ENCODE data around the gene SEPTIN2. TPM values are rescaled to one million over a fixed set of nuclear protein-coding genes. Genes with fewer than 3 reads are reported as not detected.

The SEPTIN2 gene
- total RNA-seq, 1 donor from 2014 or later, result 366 TPM

DNA sequence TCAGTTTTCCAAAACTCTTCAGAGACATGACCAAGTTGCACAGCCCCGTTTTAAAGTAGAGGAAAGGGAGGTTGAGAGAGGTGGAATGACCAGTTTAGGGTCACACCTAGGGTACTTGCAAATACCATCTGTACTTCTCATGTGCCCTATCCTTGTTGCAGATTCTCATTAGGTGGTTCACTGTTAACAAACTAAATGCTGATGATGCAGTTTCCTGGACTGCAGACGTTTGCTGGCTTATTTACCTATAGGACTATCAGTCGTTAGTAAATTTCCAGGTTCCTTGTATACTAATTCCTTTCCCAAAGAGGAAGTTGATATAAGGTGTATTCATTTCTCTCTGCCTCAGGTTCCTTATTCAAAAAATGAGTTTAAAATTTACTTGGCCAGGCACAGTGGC is 41.8 kb downstream of the SEPTIN2 start:
- DNase-seq (ENCODE audit: low read depth), result no peak
- peak overlapping the region; percentile 95 for H3K4me3 ChIP-seq (ENCODE audit: low read depth, low read length)
- TF ChIP-seq, protein P1, sequence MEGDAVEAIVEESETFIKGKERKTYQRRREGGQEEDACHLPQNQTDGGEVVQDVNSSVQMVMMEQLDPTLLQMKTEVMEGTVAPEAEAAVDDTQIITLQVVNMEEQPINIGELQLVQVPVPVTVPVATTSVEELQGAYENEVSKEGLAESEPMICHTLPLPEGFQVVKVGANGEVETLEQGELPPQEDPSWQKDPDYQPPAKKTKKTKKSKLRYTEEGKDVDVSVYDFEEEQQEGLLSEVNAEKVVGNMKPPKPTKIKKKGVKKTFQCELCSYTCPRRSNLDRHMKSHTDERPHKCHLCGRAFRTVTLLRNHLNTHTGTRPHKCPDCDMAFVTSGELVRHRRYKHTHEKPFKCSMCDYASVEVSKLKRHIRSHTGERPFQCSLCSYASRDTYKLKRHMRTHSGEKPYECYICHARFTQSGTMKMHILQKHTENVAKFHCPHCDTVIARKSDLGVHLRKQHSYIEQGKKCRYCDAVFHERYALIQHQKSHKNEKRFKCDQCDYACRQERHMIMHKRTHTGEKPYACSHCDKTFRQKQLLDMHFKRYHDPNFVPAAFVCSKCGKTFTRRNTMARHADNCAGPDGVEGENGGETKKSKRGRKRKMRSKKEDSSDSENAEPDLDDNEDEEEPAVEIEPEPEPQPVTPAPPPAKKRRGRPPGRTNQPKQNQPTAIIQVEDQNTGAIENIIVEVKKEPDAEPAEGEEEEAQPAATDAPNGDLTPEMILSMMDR (conservative IDR thresholded peaks at IDR 0.05; ENCODE audit: low read depth, low read length), result no peak

DNA sequence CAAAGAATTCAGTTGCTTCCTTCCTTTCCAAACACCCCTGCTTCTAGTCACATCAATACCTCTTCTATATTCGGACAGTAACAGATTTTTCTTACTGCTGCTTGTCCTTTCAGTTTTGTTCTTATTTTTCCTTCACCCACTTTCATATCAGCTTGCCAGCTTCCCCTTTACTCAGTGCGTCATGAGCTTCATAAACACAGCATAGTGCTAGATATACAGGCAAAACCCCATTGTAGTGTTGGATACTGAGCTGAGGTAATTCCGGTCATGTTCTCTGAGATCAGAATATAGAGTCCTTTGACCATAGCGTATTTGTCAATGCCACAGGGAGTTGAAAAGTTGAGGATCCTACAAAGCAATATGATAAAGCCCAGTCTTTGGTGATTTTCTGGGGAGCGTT is 42.7 kb downstream of the SEPTIN2 start:
- TF ChIP-seq, protein P1 (conservative IDR thresholded peaks at IDR 0.05; ENCODE audit: low read depth, low read length), result no peak
- no peak overlapping the region for H3K4me3 ChIP-seq (ENCODE audit: low read depth, low read length)
- no peak for DNase-seq (ENCODE audit: low read depth)

DNA sequence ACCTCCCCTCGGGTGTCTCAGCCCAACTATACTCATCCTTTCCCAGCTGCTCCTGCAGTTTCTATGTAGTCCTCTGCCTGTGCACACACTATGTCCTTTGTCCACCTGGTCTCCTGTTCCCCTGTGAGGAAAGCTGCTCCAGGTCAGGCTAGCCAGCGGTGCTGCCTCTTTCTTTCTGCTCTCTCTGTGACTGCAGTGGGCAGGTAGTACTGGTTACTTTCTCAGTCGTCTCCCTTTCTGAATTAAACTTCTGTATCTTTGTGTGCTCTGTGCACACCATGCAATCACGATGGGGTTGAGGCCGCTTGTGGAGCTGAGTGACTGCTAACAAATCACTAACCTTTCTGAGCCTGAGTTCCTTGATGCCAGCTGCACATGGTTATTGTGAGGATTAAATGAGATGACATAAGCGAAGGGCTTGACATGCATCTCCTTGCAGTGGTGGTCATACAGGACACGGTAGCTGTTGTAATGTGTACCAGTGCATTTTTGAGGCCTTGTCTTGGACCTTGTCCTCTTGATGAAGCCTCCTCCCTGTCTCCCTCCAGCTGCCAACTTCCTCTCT is 43.8 kb downstream of the SEPTIN2 start:
- TF ChIP-seq, protein P1 (conservative IDR thresholded peaks at IDR 0.05; ENCODE audit: low read depth, low read length), result no peak
- H3K4me3 ChIP-seq (ENCODE audit: low read depth, low read length), result no peak overlapping the region
- DNase-seq (ENCODE audit: low read depth), result no peak

DNA sequence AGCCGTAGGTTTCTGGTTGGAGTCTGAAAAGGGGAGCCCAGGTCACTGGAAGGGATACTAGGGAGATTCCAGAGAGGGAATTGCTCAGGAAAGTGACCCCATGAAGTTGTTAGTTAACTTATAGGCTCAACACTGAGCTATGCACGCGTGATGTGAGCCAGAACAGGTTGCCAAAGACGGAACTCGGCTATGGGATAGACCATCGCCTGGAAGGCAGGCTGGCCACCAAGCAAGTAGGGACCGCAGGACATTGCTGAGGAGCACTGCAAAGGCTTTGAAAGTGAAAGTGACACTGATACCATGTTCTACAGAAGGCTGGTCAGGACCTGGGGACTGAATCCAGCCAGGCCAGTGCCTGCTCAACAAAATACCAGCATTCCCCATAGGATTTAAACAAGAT is 47.7 kb downstream of the SEPTIN2 start:
- peak; percentile 58 for DNase-seq (ENCODE audit: low read depth)
- H3K4me3 ChIP-seq (ENCODE audit: low read depth, low read length), result peak overlapping the region; percentile 31
- TF ChIP-seq, protein P1 (conservative IDR thresholded peaks at IDR 0.05; ENCODE audit: low read depth, low read length), result no peak

DNA sequence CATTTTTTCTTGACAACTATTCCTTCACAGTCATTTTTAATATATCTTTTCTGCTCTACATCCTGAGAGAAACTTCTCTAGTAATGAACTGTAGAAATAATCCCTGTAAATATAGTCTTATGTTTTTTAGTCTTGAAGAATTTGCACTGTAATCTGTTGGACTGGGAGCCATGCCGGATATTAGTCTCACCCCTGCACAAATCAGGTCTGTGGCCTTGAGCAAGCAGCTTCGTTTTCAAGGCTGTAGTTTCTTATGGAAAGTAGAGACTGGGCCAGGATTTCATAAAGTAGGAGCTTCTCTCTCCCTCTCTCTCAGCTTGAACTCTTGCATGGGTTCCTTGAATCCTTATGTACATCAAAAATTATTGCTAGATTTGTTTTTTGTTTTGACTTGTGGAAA is 49.1 kb downstream of the SEPTIN2 start:
- DNase-seq (ENCODE audit: low read depth), result no peak
- TF ChIP-seq, protein P1 (conservative IDR thresholded peaks at IDR 0.05; ENCODE audit: low read depth, low read length), result no peak
- H3K4me3 ChIP-seq (ENCODE audit: low read depth, low read length), result no peak overlapping the region

DNA sequence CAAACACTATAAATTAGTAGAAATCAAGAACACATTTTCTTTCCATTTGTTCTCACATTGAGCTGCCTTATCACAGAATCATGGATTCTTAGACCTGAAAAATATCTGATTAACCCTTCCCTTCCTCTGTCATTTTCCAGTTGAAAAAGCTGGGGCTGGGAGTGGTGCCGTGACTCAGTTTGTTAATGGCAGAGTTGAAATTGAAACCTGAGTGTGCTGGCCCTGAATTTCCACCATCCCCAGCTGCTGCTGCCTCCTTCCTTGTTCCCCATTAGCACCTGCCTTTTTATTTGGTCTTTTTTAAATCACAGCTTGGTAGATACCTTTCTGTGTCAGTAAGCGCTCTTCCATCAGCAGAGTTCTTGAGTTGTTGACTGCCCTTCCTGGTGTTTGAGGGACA is 51.0 kb downstream of the SEPTIN2 start:
- TF ChIP-seq, protein P1 (conservative IDR thresholded peaks at IDR 0.05; ENCODE audit: low read depth, low read length), result no peak

DNA sequence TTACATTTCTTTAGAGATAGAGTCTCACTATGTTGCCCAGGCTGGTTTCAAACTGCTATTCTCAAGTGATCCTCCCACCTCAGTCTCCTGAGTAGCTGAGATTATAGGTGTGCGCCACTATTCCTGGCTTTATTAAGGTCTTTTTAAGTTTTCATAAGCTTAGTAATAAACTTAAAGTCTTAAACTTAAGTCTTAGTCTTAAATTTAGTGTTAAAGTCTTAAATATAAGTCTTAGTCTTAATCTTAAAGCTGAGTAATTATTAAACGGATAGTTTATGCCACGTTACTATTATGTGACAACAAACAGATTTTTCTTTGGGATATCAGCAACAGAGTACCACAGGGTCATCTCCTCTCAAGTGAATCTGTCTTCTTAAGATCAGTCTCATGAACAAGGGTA is 52.9 kb downstream of the SEPTIN2 start:
- TF ChIP-seq, protein P1 (conservative IDR thresholded peaks at IDR 0.05; ENCODE audit: low read depth, low read length), result no peak
- DNase-seq (ENCODE audit: low read depth), result no peak
- no peak overlapping the region for H3K4me3 ChIP-seq (ENCODE audit: low read depth, low read length)

More for the DNA sequence above, 51.0 kb downstream of the SEPTIN2 start:
- no peak overlapping the region for H3K4me3 ChIP-seq (ENCODE audit: low read depth, low read length)
- no peak for DNase-seq (ENCODE audit: low read depth)

All from epithelial cell of proximal tubule (primary cell).